ENCODE results near the gene RNASE1.

- TF ChIP-seq CTCF (conservative IDR thresholded peaks at IDR 0.05; ENCODE audit: low read depth, low read length): no peak
- no peak for TF ChIP-seq EZH2 (IDR thresholded peaks at IDR 0.05; ENCODE audit: low read length, unreplicated experiment)
These were observed 26.7 kb downstream of the RNASE1 start for GRCh38 chr14:20775901-20776300.
